Endothelial cell of umbilical vein (primary cell): Measurements from ENCODE around the gene RIMS3. TPM values are rescaled to one million over a fixed set of nuclear protein-coding genes. Genes with fewer than 3 reads are reported as not detected.

Experiments used
- BruUV-seq: library from RNA; stranded (reverse); fragments of 400-500 nt; replicated peaks from 2 replicates; lab custom pipeline; 2021; lab: Mats Ljungman, UMichigan
- CTCF ChIA-PET: fragments of 300-600, 350-600 bp; sonication (Branson Sonifier 250); formaldehyde crosslinking; loops from one replicate; lab custom pipeline; 2021; ENCODE audit warnings: antibody characterized with exemption, inconsistent platforms; lab: Charles Lee
- POLR2A ChIA-PET: fragments of 300-600, 350-600 bp; sonication (Branson Sonifier 250); formaldehyde crosslinking; loops from one replicate; lab custom pipeline; 2021; ENCODE audit warnings: antibody characterized with exemption, inconsistent platforms; lab: Charles Lee
- DNase-seq: peaks from one replicate; pipeline ENCODE4 v3.0.0-alpha.2; 2011; ENCODE audit warnings: low read depth, low spot score
- FAIRE-seq: peaks from 2 replicates; lab custom pipeline; 2011; peaks lifted over from hg19 to GRCh38; lab: Jason Lieb, UNC
- H2AFZ ChIP-seq: 2 replicates; pipeline ENCODE4 v1.6.0; 2012; ENCODE audit warnings: low read depth, low read length, control low read depth, inconsistent platforms
- H3K27ac ChIP-seq: 2 replicates; pipeline ENCODE4 v1.5.1; 2011; ENCODE audit warnings: low read depth, mild to moderate bottlenecking, control low read depth, low read length, moderate library complexity; ENCODE audit not compliant: insufficient read depth
- H3K27me3 ChIP-seq, 2 experiments: 2 replicates each; pipeline versions ENCODE4 v1.6.0 to v1.6.1; 2011; ENCODE audit warnings: low read length in 2 of 2, mixed read lengths in 1 of 2; ENCODE audit not compliant: control insufficient read depth in 2 of 2, insufficient read depth in 2 of 2
- H3K36me3 ChIP-seq, 2 experiments: 2 replicates in 1 of 2; 3 replicates in 1 of 2; pipeline ENCODE4 v1.5.1; 2011; ENCODE audit warnings: low read length in 2 of 2, mild to moderate bottlenecking in 1 of 2, moderate library complexity in 1 of 2; ENCODE audit not compliant: control insufficient read depth in 2 of 2, insufficient read depth in 2 of 2; ENCODE audit errors: extremely low read depth in 1 of 2
- H3K4me1 ChIP-seq: 3 replicates; pipeline ENCODE4 v1.5.1; 2011; ENCODE audit warnings: mild to moderate bottlenecking, low read length; ENCODE audit not compliant: control insufficient read depth, insufficient read depth; ENCODE audit errors: extremely low read depth
- H3K4me2 ChIP-seq: 2 replicates; pipeline ENCODE4 v1.6.1; 2011; ENCODE audit warnings: low read length, control low read depth, mixed read lengths; ENCODE audit not compliant: insufficient read depth
- H3K4me3 ChIP-seq, 3 experiments: fragments of 200-600 bp in 1 of 3; sonication (generic), shearing (Covaris generic) in 1 of 3; replicated peaks in 1 of 3; 2 replicates each; pipeline ENCODE4 v1.5.1; 2011 to 2016; ENCODE audit warnings: control low read depth in 3 of 3, low read length in 3 of 3, mild to moderate bottlenecking in 2 of 3, inconsistent platforms in 1 of 3, low read depth in 1 of 3, moderate library complexity in 1 of 3; ENCODE audit not compliant: insufficient read depth in 1 of 3
- H3K79me2 ChIP-seq: 2 replicates; pipeline ENCODE4 v1.6.0; 2012; ENCODE audit warnings: low read length, inconsistent platforms; ENCODE audit not compliant: control insufficient read depth, insufficient read depth
- H3K9ac ChIP-seq: replicated peaks from 2 replicates; pipeline ENCODE3; 2011; ENCODE audit warnings: low read length, control low read depth; ENCODE audit not compliant: insufficient read depth; ENCODE audit errors: extremely low read depth
- H3K9me1 ChIP-seq: replicated peaks from 3 replicates; pipeline ENCODE4 v1.6.0; 2011; ENCODE audit warnings: mild to moderate bottlenecking, low read length; ENCODE audit not compliant: control insufficient read depth, insufficient read depth; ENCODE audit errors: extremely low read depth
- H3K9me3 ChIP-seq: replicated peaks from 2 replicates; pipeline ENCODE4 v1.5.1; 2012; ENCODE audit warnings: low read length, inconsistent platforms; ENCODE audit not compliant: control insufficient read depth, insufficient read depth
- H4K20me1 ChIP-seq: replicated peaks from 2 replicates; pipeline ENCODE3; 2011; ENCODE audit warnings: mild to moderate bottlenecking, low read length; ENCODE audit not compliant: control insufficient read depth, insufficient read depth; ENCODE audit errors: extremely low read depth
- EZH2 ChIP-seq: IDR thresholded peaks from 2 replicates; pipeline ENCODE4 v1.6.1; 2012; ENCODE audit warnings: borderline replicate concordance, low read depth, mild to moderate bottlenecking, moderate library complexity, low read length, inconsistent platforms; ENCODE audit not compliant: severe bottlenecking
- FOS ChIP-seq: IDR thresholded peaks from 2 replicates; pipeline ENCODE4 v1.6.1; 2011; ENCODE audit warnings: mild to moderate bottlenecking, low read length, moderate library complexity, borderline replicate concordance; ENCODE audit not compliant: insufficient read depth
- JUN ChIP-seq: IDR thresholded peaks from 2 replicates; pipeline ENCODE4 v1.6.1; 2011; ENCODE audit warnings: borderline replicate concordance, low read depth; ENCODE audit not compliant: insufficient read length, insufficient read depth
- MYC ChIP-seq: IDR thresholded peaks from one replicate; pipeline ENCODE4 v1.6.1; 2011; ENCODE audit warnings: mild to moderate bottlenecking, low read depth, low read length
- POLR2AphosphoS5 ChIP-seq: IDR thresholded peaks from 2 replicates; pipeline ENCODE4 v1.6.1; 2012; ENCODE audit warnings: low read depth, mild to moderate bottlenecking, control low read depth, low read length, moderate library complexity; ENCODE audit not compliant: insufficient read depth
- dilution Hi-C: fragments of 300-500 bp; cut with MboI; formaldehyde crosslinking; loops from one replicate; pipeline ENCODE4 v1.15.0; 2019; ENCODE audit warnings: low sequenced_read_pairs; ENCODE audit not compliant: extremely low pct_ligation_motif_present
- intact Hi-C: fragments of 100-400 bp; cut with micrococcal nuclease; formaldehyde crosslinking; loops from one replicate; pipeline ENCODE4 v1.10.0; 2022
- polyA plus RNA-seq, 4 experiments: library from polyadenylated mRNA; depleted of rRNA in 3 of 4; stranded (reverse) in 3 of 4; unstranded in 1 of 4; fragments of >200 nt; gene quantifications; 2 replicates each; pipeline versions ENCODE4 v1.2.1 to v1.2.3, GENCODE V29; 2011 to 2012; ENCODE audit warnings: missing spikeins in 1 of 4
- total RNA-seq: library from RNA; stranded (reverse); gene quantifications from 2 replicates; pipeline ENCODE4 v1.2.3, GENCODE V29; 2021
- TF ChIP-seq, protein P1 (sequence below): IDR thresholded peaks from 2 replicates; pipeline ENCODE4 v1.6.1; 2011; ENCODE audit not compliant: insufficient read depth, insufficient read length

The RIMS3 gene
- total and polyA plus RNA-seq, 2 donors (not counting 3 experiments of a cell fraction or from before 2014, with no cell fraction given), result 0.14 to 0.15 TPM

DNA sequence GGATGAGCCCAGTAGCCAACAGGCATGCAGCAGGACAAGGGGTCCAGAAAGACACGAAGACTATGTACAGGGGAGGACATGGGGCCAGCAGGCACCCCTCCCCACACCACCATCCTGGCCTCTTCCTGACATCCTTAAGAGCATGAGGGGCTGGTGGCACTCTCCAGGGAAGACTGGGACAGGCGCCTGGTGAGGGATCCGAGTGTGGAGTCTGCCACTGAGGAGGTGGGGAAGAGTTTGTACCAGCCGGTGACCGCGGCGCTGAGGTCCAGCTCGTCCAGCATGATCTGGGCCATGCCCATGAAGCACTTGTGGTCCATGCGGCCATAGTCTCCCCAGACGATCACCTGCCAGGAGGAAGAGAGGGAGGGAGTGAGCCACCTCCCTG, 39.1 kb downstream of the RIMS3 start:
- DNase-seq, result no peak
- no peak for FAIRE-seq
- peaks cover 7 to 18% of the 10 kb centered on the region in 2 experiments for H3K27me3 ChIP-seq
- H3K4me2 ChIP-seq, result no peak overlapping the region
- no peaks in the 10 kb centered on the region for H3K36me3 ChIP-seq
- no peaks in the 10 kb centered on the region for H4K20me1 ChIP-seq
- no peak for TF ChIP-seq POLR2AphosphoS5
- TF ChIP-seq MYC, result no peak
- TF ChIP-seq EZH2, result no peak
- TF ChIP-seq, protein P1, sequence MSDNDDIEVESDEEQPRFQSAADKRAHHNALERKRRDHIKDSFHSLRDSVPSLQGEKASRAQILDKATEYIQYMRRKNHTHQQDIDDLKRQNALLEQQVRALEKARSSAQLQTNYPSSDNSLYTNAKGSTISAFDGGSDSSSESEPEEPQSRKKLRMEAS, result no peak
- no peak for TF ChIP-seq FOS
- no peak for TF ChIP-seq JUN
- no peak overlapping the region for H3K27ac ChIP-seq
- dilution Hi-C loops (no loop called here), intact Hi-C loops (no loop called here)
- H3K9me1 ChIP-seq, result no peaks in the 10 kb centered on the region
- no TSS peak for BruUV-seq
- ChIA-PET POLR2A (no interaction called here), CTCF (interaction anchor here (1.1 to 1.6 kb wide), 2 partner anchors 43 to 94 kb away, joined by 4 to 5 read pairs; no protein-coding TSS in a partner anchor)
- H3K9ac ChIP-seq, result no peak overlapping the region
- H3K4me1 ChIP-seq, result no peaks in the 10 kb centered on the region
- no peaks in the 10 kb centered on the region for H3K79me2 ChIP-seq
- H3K9me3 ChIP-seq, result no peaks in the 10 kb centered on the region
- no peak overlapping the region for H3K4me3 ChIP-seq
- H2AFZ ChIP-seq, result no peak overlapping the region
